Hepatocyte (in vitro differentiated cells): ENCODE data around the gene TRABD2A.

Experiments
- EZH2 ChIP-seq: fragments of 200-600 bp; sonication (generic); IDR thresholded peaks from 2 replicates; pipeline ENCODE4 v1.6.1; 2016; ENCODE audit warnings: antibody characterized with exemption, mild to moderate bottlenecking, borderline replicate concordance
- EZH2phosphoT487 ChIP-seq: fragments of 200-600 bp; sonication (generic); IDR thresholded peaks from one replicate; pipeline ENCODE4 v1.6.1; 2018; ENCODE audit warnings: antibody characterized with exemption, mild to moderate bottlenecking, low read depth, moderate library complexity; ENCODE audit not compliant: unreplicated experiment, severe bottlenecking
- TF ChIP-seq, protein P1 (sequence below): fragments of 200-600 bp; sonication (generic); IDR thresholded peaks from 2 replicates; pipeline ENCODE4 v1.5.1; 2016; ENCODE audit warnings: antibody characterized with exemption, mild to moderate bottlenecking; ENCODE audit not compliant: poor library complexity

DNA sequence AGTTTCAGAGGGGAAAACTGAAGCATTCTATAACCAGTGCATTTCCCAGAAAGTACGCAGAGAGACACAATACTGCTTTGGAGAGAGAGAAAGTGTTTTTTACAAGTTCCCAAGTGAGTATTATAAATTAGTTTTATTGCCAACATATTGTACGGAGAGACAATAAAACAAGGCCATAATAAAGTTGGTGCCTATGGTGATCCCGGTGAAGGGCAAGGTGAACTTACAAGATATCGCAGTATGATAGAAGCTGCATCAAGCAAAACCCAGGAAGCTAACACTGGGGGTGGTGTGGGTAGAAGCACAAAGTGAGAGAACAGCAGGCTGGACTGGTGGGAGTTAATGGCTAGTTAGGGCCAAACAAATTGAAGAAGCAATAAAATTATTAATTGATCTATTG is 32.1 kb upstream of the TRABD2A start:
- TF ChIP-seq, protein P1, sequence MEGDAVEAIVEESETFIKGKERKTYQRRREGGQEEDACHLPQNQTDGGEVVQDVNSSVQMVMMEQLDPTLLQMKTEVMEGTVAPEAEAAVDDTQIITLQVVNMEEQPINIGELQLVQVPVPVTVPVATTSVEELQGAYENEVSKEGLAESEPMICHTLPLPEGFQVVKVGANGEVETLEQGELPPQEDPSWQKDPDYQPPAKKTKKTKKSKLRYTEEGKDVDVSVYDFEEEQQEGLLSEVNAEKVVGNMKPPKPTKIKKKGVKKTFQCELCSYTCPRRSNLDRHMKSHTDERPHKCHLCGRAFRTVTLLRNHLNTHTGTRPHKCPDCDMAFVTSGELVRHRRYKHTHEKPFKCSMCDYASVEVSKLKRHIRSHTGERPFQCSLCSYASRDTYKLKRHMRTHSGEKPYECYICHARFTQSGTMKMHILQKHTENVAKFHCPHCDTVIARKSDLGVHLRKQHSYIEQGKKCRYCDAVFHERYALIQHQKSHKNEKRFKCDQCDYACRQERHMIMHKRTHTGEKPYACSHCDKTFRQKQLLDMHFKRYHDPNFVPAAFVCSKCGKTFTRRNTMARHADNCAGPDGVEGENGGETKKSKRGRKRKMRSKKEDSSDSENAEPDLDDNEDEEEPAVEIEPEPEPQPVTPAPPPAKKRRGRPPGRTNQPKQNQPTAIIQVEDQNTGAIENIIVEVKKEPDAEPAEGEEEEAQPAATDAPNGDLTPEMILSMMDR, result no peak
- TF ChIP-seq EZH2phosphoT487 (no peak), EZH2 (no peak)
